H9 (cell line): ENCODE results near the gene ZBP1. TPM values are rescaled to one million over a fixed set of nuclear protein-coding genes. Genes with fewer than 3 reads are reported as not detected.

Experiments
- DNase-seq: peaks from one replicate; pipeline ENCODE4 v3.0.0-alpha.2; 2017
- H2AFZ ChIP-seq: one replicate; pipeline ENCODE4 v1.6.1; 2013; ENCODE audit warnings: mild to moderate bottlenecking, low read length, control low read depth, moderate library complexity
- H2AK5ac ChIP-seq: 2 replicates; pipeline ENCODE4 v1.6.1; 2013; ENCODE audit warnings: low read length, control low read depth, mixed read lengths; ENCODE audit not compliant: insufficient read length
- H2BK120ac ChIP-seq: one replicate; pipeline ENCODE4 v1.6.1; 2013; ENCODE audit warnings: low read depth, mild to moderate bottlenecking, low read length, control low read depth, inconsistent platforms; ENCODE audit not compliant: poor library complexity, severe bottlenecking
- H2BK12ac ChIP-seq: 2 replicates; pipeline ENCODE4 v1.6.1; 2013; ENCODE audit warnings: low read length, control low read depth, mixed read lengths, low read depth; ENCODE audit not compliant: insufficient read length
- H2BK15ac ChIP-seq: 2 replicates; pipeline ENCODE4 v1.6.1; 2013; ENCODE audit warnings: low read depth, low read length, control low read depth
- H2BK20ac ChIP-seq: one replicate; pipeline ENCODE4 v1.6.1; 2013; ENCODE audit warnings: low read depth, mild to moderate bottlenecking, low read length, control low read depth, inconsistent platforms; ENCODE audit not compliant: poor library complexity, severe bottlenecking
- H2BK5ac ChIP-seq: 2 replicates; pipeline ENCODE4 v1.6.1; 2013; ENCODE audit warnings: low read length, control low read depth, mixed read lengths; ENCODE audit not compliant: insufficient read length
- H3K14ac ChIP-seq: 2 replicates; pipeline ENCODE4 v1.6.1; 2013; ENCODE audit warnings: low read length, control low read depth; ENCODE audit not compliant: insufficient read depth
- H3K18ac ChIP-seq: 2 replicates; pipeline ENCODE4 v1.6.1; 2013; ENCODE audit warnings: low read depth, mild to moderate bottlenecking, mixed read lengths, low read length, control low read depth; ENCODE audit not compliant: insufficient read length
- H3K23ac ChIP-seq: 2 replicates; pipeline ENCODE4 v1.6.1; 2013; ENCODE audit warnings: low read length, control low read depth, mixed read lengths, low read depth; ENCODE audit not compliant: insufficient read length
- H3K23me2 ChIP-seq: 2 replicates; pipeline ENCODE4 v1.6.1; 2013; ENCODE audit warnings: low read depth, mild to moderate bottlenecking, mixed read lengths, low read length, control low read depth; ENCODE audit not compliant: insufficient read length, poor library complexity, severe bottlenecking
- H3K27ac ChIP-seq: 2 replicates; pipeline ENCODE4 v1.5.1; 2013; ENCODE audit warnings: low read length, control low read depth, mixed read lengths, low read depth; ENCODE audit not compliant: insufficient read length
- H3K27me3 ChIP-seq: 2 replicates; pipeline ENCODE4 v1.6.1; 2013; ENCODE audit warnings: low read length, control low read depth, inconsistent platforms; ENCODE audit not compliant: insufficient read depth
- H3K4ac ChIP-seq: 2 replicates; pipeline ENCODE4 v1.6.1; 2013; ENCODE audit warnings: low read depth, mild to moderate bottlenecking, control low read depth, inconsistent platforms, low read length, moderate library complexity
- H3K4me1 ChIP-seq: 2 replicates; pipeline ENCODE4 v1.6.1; 2013; ENCODE audit warnings: low read length, control low read depth, inconsistent platforms; ENCODE audit not compliant: insufficient read depth
- H3K4me2 ChIP-seq: 2 replicates; pipeline ENCODE4 v1.6.1; 2013; ENCODE audit warnings: low read length, control low read depth, mixed read lengths; ENCODE audit not compliant: insufficient read length, insufficient read depth
- H3K56ac ChIP-seq: 2 replicates; pipeline ENCODE4 v1.6.1; 2013; ENCODE audit warnings: low read depth, mild to moderate bottlenecking, mixed read lengths, low read length, control low read depth; ENCODE audit not compliant: insufficient read length
- H3K79me1 ChIP-seq: 2 replicates; pipeline ENCODE4 v1.6.1; 2013; ENCODE audit warnings: low read depth, mild to moderate bottlenecking, moderate library complexity, low read length, control low read depth, inconsistent platforms; ENCODE audit not compliant: insufficient read depth, poor library complexity, severe bottlenecking
- H3K79me2 ChIP-seq: 2 replicates; pipeline ENCODE4 v1.6.1; 2013; ENCODE audit warnings: low read length, control low read depth, inconsistent platforms; ENCODE audit not compliant: insufficient read depth
- H3K9ac ChIP-seq: 2 replicates; pipeline ENCODE4 v1.6.1; 2013; ENCODE audit warnings: low read length, control low read depth, mixed read lengths; ENCODE audit not compliant: insufficient read length; ENCODE audit errors: extremely low read depth
- H3K9me3 ChIP-seq: one replicate; pipeline ENCODE4 v1.6.1; 2013; ENCODE audit warnings: low read depth, low read length, inconsistent platforms; ENCODE audit not compliant: control insufficient read depth
- H3T11ph ChIP-seq: one replicate; pipeline ENCODE4 v1.6.1; 2013; ENCODE audit warnings: mild to moderate bottlenecking, low read length, control low read depth, inconsistent platforms
- H4K20me1 ChIP-seq: one replicate; pipeline ENCODE4 v1.6.1; 2013; ENCODE audit not compliant: control insufficient read depth, insufficient read length, insufficient read depth
- H4K5ac ChIP-seq: 2 replicates; pipeline ENCODE4 v1.6.1; 2013; ENCODE audit warnings: low read depth, mild to moderate bottlenecking, mixed read lengths, low read length, control low read depth; ENCODE audit not compliant: insufficient read length
- H4K8ac ChIP-seq: replicated peaks from 2 replicates; pipeline ENCODE4 v1.6.1; 2013; ENCODE audit warnings: low read length, control low read depth, mixed read lengths, low read depth; ENCODE audit not compliant: insufficient read length
- H4K91ac ChIP-seq: 2 replicates; pipeline ENCODE4 v1.6.1; 2013; ENCODE audit warnings: low read depth, mild to moderate bottlenecking, moderate library complexity, mixed read lengths, low read length, control low read depth; ENCODE audit not compliant: insufficient read length
- H3K27ac Mint-ChIP-seq, 3 experiments: 2 replicates in 2 of 3; 3 replicates in 1 of 3; pipeline ENCODE4 v1.8.0; 2020 to 2021; ENCODE audit warnings: mixed read lengths in 3 of 3, mild to moderate bottlenecking in 1 of 3, moderate library complexity in 1 of 3
- H3K27me3 Mint-ChIP-seq: 2 replicates; pipeline ENCODE4 v1.8.0; 2021; ENCODE audit warnings: low read depth, mild to moderate bottlenecking, moderate library complexity, mixed read lengths
- H3K36me3 Mint-ChIP-seq, 3 experiments: 2 replicates in 2 of 3; 3 replicates in 1 of 3; pipeline ENCODE4 v1.8.0; 2020 to 2021; ENCODE audit warnings: low read depth in 3 of 3, mixed read lengths in 3 of 3; ENCODE audit not compliant: insufficient read depth in 1 of 3
- H3K4me1 Mint-ChIP-seq, 2 experiments: 2 replicates each; pipeline ENCODE4 v1.8.0; 2020; ENCODE audit warnings: mixed read lengths in 2 of 2
- H3K4me3 Mint-ChIP-seq, 2 experiments: 2 replicates in 1 of 2; 3 replicates in 1 of 2; pipeline ENCODE4 v1.8.0; 2020 to 2021; ENCODE audit warnings: mild to moderate bottlenecking in 2 of 2, mixed read lengths in 2 of 2, moderate library complexity in 1 of 2
- H3K9me3 Mint-ChIP-seq, 2 experiments: 2 replicates in 1 of 2; 3 replicates in 1 of 2; pipeline ENCODE4 v1.8.0; 2020; ENCODE audit warnings: mild to moderate bottlenecking in 2 of 2, mixed read lengths in 2 of 2, moderate library complexity in 1 of 2
- CTCF ChIP-seq: fragments of 200-600 bp; sonication (generic); conservative IDR thresholded peaks from 3 replicates; pipeline ENCODE4 v1.8.0; 2021; ENCODE audit warnings: antibody characterized with exemption, mild to moderate bottlenecking
- WGBS: extraction: QIAGEN DNeasy Blood & Tissue Kit; methylation state at CpG from one replicate; pipeline ENCODE4 v1.1.7; 2013; ENCODE audit warnings: missing lambda C conversion rate, low lambda C conversion rate, mixed read lengths; ENCODE audit not compliant: insufficient read length; ENCODE audit errors: extremely low coverage; 5-methylcytosine and 5-hydroxymethylcytosine counted together
- total RNA-seq: library from RNA; stranded (reverse); gene quantifications from 2 replicates; pipeline ENCODE4 v1.2.1, GENCODE V29; 2021

Gene ZBP1
- total RNA-seq, 1 experiment from 2014 or later: not detected

GRCh38 chr20:57557926-57558613 lies 62.2 kb downstream of the ZBP1 start:
- DNase-seq: no peak
- no peak overlapping the region for H3K4me2 ChIP-seq
- H2AK5ac ChIP-seq: no peak overlapping the region
- H2BK12ac ChIP-seq: no peak overlapping the region
- no peaks in the 10 kb centered on the region for H3K9me3 Mint-ChIP-seq
- no peak overlapping the region for H2BK120ac ChIP-seq
- no peak overlapping the region for H4K91ac ChIP-seq
- no peaks in the 10 kb centered on the region for H3K79me1 ChIP-seq
- H3K79me2 ChIP-seq: no peaks in the 10 kb centered on the region
- H3K27me3 Mint-ChIP-seq: peaks cover 16% of the 10 kb centered on the region
- H3K36me3 Mint-ChIP-seq: no peaks in the 10 kb centered on the region; a peak in 1 of 7 replicates
- H4K8ac ChIP-seq: no peak overlapping the region
- no peak overlapping the region for H3T11ph ChIP-seq
- no peak for TF ChIP-seq CTCF
- H3K27ac Mint-ChIP-seq: no peak overlapping the region
- H3K14ac ChIP-seq: no peak overlapping the region
- no peak overlapping the region for H3K4ac ChIP-seq
- WGBS: no CpG with 5 or more reads among the region's 9 CpGs
- no peaks in the 10 kb centered on the region for H3K9me3 ChIP-seq
- peaks cover 7 to 8% of the 10 kb centered on the region in 2 experiments for H3K4me1 Mint-ChIP-seq
- H3K4me3 Mint-ChIP-seq: no peak overlapping the region
- no peak overlapping the region for H2BK15ac ChIP-seq
- H3K4me1 ChIP-seq: no peaks in the 10 kb centered on the region
- H2BK5ac ChIP-seq: no peak overlapping the region
- H3K23me2 ChIP-seq: no peaks in the 10 kb centered on the region
- no peak overlapping the region for H2AFZ ChIP-seq
- H3K9ac ChIP-seq: no peak overlapping the region
- H4K20me1 ChIP-seq: no peaks in the 10 kb centered on the region
- no peak overlapping the region for H4K5ac ChIP-seq
- no peak overlapping the region for H3K23ac ChIP-seq
- H3K27me3 ChIP-seq: no peaks in the 10 kb centered on the region
- no peak overlapping the region for H3K27ac ChIP-seq
- no peak overlapping the region for H3K18ac ChIP-seq
- no peak overlapping the region for H3K56ac ChIP-seq
- H2BK20ac ChIP-seq: no peak overlapping the region
